HG02973 (cell line): ENCODE results near the gene HOXA10.

Experiments used
- ATAC-seq: cut with Tn5 transposase; IDR thresholded peaks from one replicate; pipeline ENCODE4 v1.9.1; 2021; ENCODE audit warnings: moderate library complexity; ENCODE audit not compliant: unreplicated experiment

Gene HOXA10

GRCh38 chr7:27173956-27174873 lies at the start of gene HOXA10:
HOXA10 (minus strand) TSS chr7:27174320; CDS start chr7:27174306, 14 bp downstream.
- ATAC-seq = no peak

DNA sequence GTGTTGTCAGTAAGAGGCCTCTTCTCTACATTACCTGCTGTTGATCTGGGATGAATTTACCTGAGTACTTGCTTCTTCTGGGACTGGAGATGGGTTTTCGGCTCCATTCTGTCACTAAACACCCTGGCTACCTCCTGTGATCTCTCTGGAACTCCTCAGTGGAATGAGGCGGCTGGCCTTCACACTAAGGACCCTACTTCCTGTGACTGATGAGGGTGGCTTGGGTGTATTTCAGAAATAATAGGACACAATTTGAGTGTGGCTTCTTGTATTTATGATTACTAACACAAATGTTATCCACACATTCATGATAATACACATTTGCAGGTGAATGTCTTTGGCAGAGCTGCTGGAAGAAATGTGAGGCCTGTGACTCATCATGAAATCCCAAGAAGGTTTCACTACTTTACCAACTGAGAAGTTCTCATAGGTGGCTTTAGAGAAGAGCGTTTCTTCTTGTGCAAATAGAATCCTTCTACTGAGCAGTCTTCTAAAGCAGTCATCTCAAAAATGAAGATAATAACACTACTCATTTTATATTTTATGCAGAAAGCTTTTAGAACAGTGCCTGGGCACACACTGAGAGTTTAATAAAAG lies 47.2 kb upstream of the HOXA10 start:
- ATAC-seq = no peak

DNA sequence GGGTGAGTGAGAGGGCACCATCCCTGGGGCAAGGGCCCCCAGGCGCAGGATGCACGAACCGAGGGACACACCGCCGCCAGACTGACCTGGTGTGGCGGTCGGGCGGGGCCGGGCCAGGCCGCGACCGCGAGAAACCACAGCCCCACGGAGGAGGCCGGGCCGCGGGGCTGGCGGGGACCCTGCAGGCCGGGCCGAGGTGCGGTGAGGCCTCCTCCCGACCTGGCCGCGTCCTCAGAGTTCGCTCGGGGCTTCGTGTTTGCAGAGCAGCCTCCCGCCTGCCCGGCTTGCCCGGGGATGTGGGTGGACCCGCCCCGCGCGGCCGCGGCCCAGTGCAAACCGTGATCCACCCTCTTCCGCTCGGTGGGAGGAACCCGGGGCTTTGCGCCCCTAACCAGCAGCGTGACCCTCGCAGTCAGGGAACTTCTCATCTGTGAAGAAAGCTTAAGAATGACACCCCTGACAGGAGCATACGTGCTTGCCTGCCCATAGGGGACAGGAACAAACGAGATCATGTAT lies 46.4 kb upstream of the HOXA10 start:
- ATAC-seq = no peak

DNA sequence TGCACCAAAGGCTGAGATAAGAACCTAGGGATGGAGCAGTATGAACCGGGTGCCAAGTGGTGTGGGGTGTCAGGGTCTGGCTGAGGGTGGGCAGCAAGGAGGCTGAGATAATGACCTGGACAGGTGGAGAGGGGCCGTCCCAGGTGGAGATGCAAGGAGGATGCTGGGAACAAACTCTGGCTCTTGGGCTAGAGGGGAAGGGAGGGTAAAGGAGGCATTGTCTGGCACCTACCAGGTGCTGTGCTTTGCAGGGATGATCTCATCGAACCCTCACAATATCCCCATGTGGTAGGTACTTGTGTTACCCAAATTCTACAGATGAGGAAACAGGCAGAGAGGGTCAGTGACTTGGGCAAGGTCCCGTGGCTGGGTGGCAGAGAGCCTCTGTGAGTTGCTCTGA lies 45.7 kb upstream of the HOXA10 start:
- no peak for ATAC-seq

DNA sequence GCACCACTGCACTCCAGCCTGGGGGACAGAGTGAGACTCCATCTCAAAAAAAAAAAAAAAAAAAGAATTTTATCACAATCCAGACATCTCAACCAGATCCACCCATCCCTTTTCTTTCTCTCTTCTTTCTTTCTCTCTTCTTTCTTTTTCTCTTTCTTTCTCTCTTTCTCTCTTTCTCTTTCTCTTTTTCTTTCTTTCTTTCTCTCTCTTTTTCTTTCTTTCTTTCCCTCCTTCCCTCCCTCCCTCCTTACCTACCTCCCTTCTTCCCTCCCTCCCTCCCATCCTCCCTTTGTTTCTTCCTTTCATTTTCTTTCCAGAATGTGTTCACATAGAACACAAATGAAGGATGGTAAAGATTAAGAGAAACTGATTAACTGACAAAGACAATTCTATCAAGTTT lies 43.8 kb upstream of the HOXA10 start:
- ATAC-seq = no peak

- ATAC-seq = no peak
These were observed 41.2 kb upstream of the HOXA10 start for GRCh38 chr7:27215356-27215755.

DNA sequence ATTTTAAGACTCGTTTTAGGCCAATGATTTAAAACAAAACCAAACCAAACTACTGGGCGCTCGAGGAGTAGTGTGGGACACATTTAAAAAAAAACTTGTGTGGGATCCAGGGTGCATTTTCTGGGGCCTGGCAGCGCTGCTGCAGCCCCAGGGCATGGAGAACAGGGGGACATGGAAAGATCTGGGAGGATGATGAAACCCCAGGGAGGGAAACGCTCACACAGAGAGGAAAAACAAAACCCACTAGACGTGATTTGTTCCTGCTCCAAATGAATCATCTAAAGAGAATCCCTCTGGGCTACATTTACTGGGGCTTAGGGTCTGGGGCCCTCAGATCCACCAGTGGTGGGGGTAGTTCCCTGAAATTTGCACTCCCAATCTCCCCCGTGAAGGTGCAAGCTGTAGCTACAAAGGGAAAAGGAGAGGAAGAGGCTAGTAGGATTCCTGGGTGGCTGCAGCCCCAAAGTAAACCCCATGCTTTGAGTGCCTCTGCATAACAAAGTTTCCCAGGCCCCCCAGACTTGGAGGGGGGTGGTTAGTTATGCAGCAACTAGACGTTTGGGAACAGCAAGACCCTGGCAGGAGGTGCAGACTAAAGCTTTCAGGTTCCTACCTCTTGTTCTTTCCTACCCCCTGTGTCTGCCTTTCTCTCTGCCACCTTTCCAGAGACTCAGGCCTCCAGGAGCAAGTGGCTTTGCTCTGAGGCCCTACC lies 40.3 kb upstream of the HOXA10 start:
- no peak for ATAC-seq

GRCh38 chr7:27213433-27214238 lies 39.5 kb upstream of the HOXA10 start:
- ATAC-seq = no peak

DNA sequence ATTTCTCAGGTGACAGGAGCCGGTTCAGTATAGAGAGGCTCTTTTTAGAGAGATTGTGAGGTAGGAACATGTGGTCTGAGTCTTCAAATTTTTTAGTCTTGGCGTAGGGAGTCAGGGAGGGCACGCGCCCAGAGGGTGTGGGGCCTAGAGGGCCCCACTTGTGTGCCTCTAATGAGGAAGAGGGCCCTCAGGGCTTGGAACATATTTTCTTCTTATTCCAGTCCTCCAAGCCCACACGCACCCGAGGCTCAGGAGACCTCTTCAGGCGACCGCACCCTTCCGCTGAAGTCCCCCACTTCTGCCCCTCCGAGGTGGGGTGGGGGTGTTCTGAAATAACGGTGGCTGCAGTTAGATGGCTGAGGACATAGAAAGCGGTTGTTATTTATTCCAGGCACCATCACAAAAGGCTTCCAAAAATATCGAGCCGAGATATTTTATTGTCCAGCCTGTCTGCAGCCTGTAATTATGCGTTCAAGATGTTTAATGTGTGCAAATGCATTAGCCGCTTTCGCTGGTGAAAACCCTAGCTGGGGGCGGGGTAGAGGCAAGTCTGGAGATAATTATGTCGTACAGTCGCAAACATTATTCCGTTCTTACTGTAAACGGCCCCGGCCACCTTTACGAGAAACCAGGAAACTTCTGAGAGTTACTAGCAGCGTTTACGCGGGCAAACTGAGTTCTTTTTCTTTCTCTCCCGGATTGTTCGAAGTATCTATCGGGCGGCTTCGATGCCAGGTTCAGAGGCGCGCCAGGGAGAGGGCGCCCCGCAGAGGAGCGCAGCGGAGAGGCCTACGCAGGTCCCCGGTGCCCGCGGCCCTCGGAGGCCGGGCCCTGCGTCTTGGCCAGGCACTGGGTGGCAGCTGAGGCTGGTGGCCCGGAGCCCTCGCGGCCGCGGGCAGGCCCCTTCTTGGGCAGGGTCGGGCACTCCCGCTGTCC lies 38.6 kb upstream of the HOXA10 start:
- ATAC-seq = no peak

GRCh38 chr7:27211764-27212204 lies 37.7 kb upstream of the HOXA10 start:
- ATAC-seq = no peak

- no peak for ATAC-seq
These were observed 36.9 kb upstream of the HOXA10 start for GRCh38 chr7:27211084-27211446.

- ATAC-seq = no peak
These were observed 36.4 kb upstream of the HOXA10 start for GRCh38 chr7:27210441-27211083.

DNA sequence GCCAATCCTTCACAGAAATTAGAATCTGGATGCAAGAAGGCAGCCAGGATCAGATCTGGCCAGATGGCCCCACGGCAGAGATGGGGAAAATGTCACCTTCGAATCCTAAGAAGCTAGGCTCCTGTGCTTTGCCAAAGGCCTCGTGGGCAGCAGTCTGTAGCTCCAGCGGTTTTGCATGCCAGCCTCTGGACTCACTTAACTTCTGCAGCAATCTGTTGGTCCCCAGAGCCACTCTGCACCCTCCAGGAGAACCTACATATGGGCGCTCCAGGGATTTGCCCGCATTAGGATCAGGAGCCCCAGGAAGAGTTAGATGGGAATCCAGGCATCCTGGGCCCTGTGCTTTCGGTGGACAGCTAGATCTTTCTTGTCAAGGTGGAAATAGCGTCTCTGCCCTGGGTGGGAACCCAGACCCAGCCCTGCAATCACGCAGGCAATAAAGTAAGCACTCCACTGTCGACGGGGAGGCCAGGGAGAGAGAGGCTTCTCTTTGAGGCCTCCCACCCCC lies 35.9 kb upstream of the HOXA10 start:
- ATAC-seq = no peak

GRCh38 chr7:27208998-27209397 lies 34.9 kb upstream of the HOXA10 start:
- ATAC-seq = no peak

GRCh38 chr7:27207348-27207985 lies 33.3 kb upstream of the HOXA10 start:
- no peak for ATAC-seq

- ATAC-seq = no peak
These were observed 31.5 kb upstream of the HOXA10 start for GRCh38 chr7:27205325-27206280.

GRCh38 chr7:27204851-27205322 lies 30.8 kb upstream of the HOXA10 start:
- ATAC-seq = no peak
